Activated effector memory CD4-positive, alpha-beta T cell treated with Interleukin-2 at 50 U/mL for 16 hours (primary cell): ENCODE measurements around the gene MGAT5B.
"Not testable (repeated sequence)": the region's sequence is repeated elsewhere in the genome, so short reads cannot be mapped to it uniquely, and the experiment has no call there.

ENCODE experiments used
- DNase-seq: peaks from one replicate; pipeline ENCODE4 v3.0.0-alpha.2; 2020

Gene MGAT5B

DNA sequence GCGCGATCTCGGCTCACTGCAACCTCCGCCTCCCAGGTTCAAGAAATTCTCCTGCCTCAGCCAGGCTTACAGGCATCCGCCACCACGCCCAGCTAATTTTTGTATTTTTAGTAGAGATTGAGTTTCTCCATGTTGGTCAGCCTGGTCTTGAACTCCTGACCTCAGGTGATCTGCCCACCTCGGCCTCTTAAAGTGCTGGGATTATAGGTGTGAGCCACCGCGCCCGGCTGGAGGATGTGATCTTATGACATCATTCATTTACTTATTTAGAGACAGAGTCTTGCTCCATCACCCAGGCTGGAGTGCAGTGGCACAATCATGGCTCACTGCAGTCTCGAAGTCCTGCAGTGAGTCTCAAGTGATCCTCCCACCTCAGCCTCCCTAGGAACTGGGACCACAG lies 19.0 kb upstream of the MGAT5B start:
- DNase-seq: not testable (repeated sequence)

DNA sequence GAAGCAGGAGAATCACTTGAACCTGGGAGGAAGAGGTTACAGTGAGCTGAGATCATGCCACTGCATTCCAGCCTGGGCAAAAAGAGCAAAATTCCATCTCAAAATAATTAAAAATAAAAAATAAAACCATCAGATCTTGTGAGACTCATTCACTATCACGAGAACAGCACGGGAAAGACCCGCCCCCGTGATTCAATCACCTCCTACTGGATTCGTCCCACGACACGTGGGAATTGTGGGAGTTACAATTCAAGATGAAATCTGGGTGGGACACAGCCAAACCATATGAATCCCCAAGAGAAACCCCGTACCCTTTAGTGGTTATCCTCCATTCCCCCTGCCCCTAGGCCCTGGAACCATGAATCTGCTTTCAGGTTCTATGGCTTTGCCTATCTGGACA lies 15.4 kb upstream of the MGAT5B start:
- no peak for DNase-seq

- no peak for DNase-seq
Measured at GRCh38 chr17:76855105-76855504, 13.1 kb upstream of the MGAT5B start.

GRCh38 chr17:76862079-76862478 lies 6.1 kb upstream of the MGAT5B start:
- DNase-seq: no peak

DNA sequence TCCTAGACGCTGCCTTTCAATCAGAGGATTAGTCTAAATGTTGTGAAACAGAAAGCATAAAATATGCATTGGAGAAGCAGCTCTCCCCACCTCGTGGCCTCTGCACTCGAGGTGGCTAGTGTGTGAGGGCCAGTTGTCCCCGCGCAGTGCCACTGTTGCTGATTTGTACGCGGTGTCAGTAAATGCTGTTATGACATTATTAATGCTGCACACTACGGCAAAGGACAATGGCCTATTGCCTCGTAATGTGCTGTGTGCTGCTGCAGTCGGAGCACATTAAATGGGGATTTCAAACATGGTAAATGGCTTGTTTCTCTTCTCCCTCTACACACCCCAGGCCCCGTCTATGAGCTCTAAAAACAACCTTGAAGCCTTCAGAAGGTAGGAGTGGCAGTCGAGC lies 5.7 kb upstream of the MGAT5B start:
- no peak for DNase-seq

- no peak for DNase-seq
Measured at GRCh38 chr17:76864024-76864423, 4.2 kb upstream of the MGAT5B start.

- no peak for DNase-seq
Measured at GRCh38 chr17:76865174-76865573, 3.0 kb upstream of the MGAT5B start.

- no peak for DNase-seq
Measured at GRCh38 chr17:76866203-76866602, 2.0 kb upstream of the MGAT5B start.

- no peak for DNase-seq
Measured at GRCh38 chr17:76866774-76867577, 1.2 kb upstream of the MGAT5B start.

GRCh38 chr17:76867578-76868175 lies 527 bp upstream of the MGAT5B start:
- DNase-seq: no peak

- DNase-seq: no peak
Measured at GRCh38 chr17:76868669-76869495, 678 bp downstream of the MGAT5B start.

GRCh38 chr17:76869496-76870376 lies 1.5 kb downstream of the MGAT5B start:
- no peak for DNase-seq

- no peak for DNase-seq
Measured at GRCh38 chr17:76870377-76870714, 2.1 kb downstream of the MGAT5B start.

GRCh38 chr17:76871668-76872067 lies 3.5 kb downstream of the MGAT5B start:
- no peak for DNase-seq

DNA sequence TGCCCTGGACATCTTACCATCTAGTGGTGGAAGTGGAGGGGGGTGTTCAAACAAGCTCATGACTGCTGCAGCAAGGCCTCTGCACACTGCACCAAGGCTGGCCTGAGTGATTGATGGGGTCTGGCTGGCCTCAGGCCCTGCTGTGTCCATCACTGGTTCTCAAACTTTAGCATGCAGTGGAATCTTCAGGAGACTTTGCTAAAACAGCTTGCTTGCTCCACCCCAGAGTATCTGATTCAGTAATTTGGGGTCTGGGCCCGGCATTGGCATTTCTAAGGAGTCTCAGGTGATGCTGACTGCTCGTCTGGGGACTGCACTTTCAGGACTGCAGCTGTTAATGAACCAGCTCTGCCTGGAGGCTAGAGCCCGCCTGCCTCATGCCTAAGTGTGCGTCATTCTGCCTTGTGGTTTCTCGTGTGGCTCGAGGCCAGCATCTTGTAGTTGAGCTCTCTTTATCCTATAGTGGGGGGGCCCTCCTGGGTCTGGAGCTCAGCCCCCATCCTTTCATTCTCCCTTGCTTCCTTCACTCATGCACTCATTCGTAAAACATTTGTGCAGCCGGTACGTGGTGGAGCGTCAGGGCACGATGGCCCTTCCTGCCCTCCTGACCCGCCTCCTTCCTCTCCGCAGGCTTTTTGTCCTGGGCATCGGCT lies 4.1 kb downstream of the MGAT5B start:
- no peak for DNase-seq

DNA sequence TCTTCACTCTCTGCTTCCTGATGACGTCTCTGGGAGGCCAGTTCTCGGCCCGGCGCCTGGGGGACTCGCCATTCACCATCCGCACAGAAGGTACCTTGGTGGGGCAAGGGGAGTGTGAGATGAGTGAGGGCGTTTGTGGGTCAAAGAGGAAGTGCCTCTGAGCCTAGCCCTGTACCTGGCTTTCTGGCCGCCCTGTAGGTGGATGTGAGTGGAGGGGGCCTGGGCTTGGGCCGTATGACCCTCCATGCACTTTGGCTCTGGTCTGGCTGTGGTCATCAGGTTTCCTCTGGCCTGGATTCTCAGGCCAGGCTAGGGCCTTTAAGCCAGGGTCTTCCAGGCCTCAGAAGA lies 4.6 kb downstream of the MGAT5B start:
- no peak for DNase-seq

- DNase-seq: no peak
Measured at GRCh38 chr17:76873856-76874255, 5.7 kb downstream of the MGAT5B start.

GRCh38 chr17:76877437-76877836 lies 9.2 kb downstream of the MGAT5B start:
- no peak for DNase-seq

- no peak for DNase-seq
Measured at GRCh38 chr17:76878568-76878967, 10.4 kb downstream of the MGAT5B start.

GRCh38 chr17:76879254-76879653 lies 11.1 kb downstream of the MGAT5B start:
- no peak for DNase-seq

- DNase-seq: no peak
Measured at GRCh38 chr17:76879691-76880090, 11.5 kb downstream of the MGAT5B start.

- DNase-seq: no peak
Measured at GRCh38 chr17:76880268-76880667, 12.1 kb downstream of the MGAT5B start.

DNA sequence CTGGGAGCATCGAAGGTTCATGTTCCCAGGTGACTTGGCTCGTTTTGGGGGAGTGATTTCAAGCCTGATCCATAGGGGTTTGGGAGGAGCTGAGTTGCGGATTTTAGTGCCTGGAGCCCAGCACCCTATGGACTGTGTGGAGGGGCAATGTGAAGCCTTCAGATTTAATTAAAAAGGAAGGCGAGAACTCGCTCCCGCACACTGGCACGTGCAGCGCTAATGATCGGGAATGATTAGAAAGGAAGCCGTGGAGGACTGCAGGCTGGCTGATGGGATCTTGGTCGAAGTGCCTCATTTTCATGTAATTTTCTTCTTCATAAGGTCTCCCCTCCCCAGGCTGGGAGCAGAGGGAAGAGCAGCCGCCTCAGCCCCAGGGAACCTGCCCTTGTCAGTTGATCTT lies 12.8 kb downstream of the MGAT5B start:
- no peak for DNase-seq
